H1 (cell line): ENCODE results near the gene IGFALS. TPM values are rescaled to one million over a fixed set of nuclear protein-coding genes. Genes with fewer than 3 reads are reported as not detected.

Experiments used
- CTCF ChIA-PET: fragments of 300-600 bp; sonication (Branson Sonifier 250); formaldehyde crosslinking; loops from one replicate; lab custom pipeline; 2021; ENCODE audit not compliant: partially characterized antibody; lab: Charles Lee
- POLR2A ChIA-PET: fragments of 300-600 bp; sonication (Branson Sonifier 250); formaldehyde crosslinking; loops from one replicate; lab custom pipeline; 2021; ENCODE audit warnings: inconsistent platforms; ENCODE audit not compliant: partially characterized antibody; lab: Charles Lee
- DNase-seq, 2 experiments: peaks; one replicate each; pipeline versions ENCODE4 v3.0.0 to v3.0.0-alpha.2; 2010 to 2022; ENCODE audit warnings: low spot score in 2 of 2, low read depth in 1 of 2, mixed read lengths in 1 of 2
- FAIRE-seq: peaks from 2 replicates; lab custom pipeline; 2011; peaks lifted over from hg19 to GRCh38; lab: Jason Lieb, UNC
- H2AFZ ChIP-seq: 2 replicates; pipeline ENCODE4 v1.8.1; 2012; ENCODE audit warnings: low read length, inconsistent platforms
- H2AK5ac ChIP-seq: 2 replicates; pipeline ENCODE4 v1.6.1; 2013; ENCODE audit warnings: low read depth, low read length
- H2BK120ac ChIP-seq: replicated peaks from 2 replicates; pipeline ENCODE3; 2013; ENCODE audit warnings: low read depth, low read length, inconsistent platforms
- H2BK12ac ChIP-seq: 2 replicates; pipeline ENCODE4 v1.6.1; 2013; ENCODE audit warnings: low read depth, low read length
- H2BK15ac ChIP-seq: 2 replicates; pipeline ENCODE4 v1.6.1; 2013; ENCODE audit warnings: low read length
- H2BK20ac ChIP-seq: 2 replicates; pipeline ENCODE4 v1.6.1; 2013; ENCODE audit warnings: low read length
- H2BK5ac ChIP-seq: 2 replicates; pipeline ENCODE4 v1.6.1; 2013; ENCODE audit warnings: low read depth, low read length
- H3K14ac ChIP-seq: 2 replicates; pipeline ENCODE4 v1.6.1; 2013; ENCODE audit warnings: inconsistent platforms; ENCODE audit not compliant: insufficient read length
- H3K18ac ChIP-seq: 2 replicates; pipeline ENCODE4 v1.6.1; 2013; ENCODE audit warnings: low read length; ENCODE audit errors: extremely low read depth
- H3K23ac ChIP-seq: 2 replicates; pipeline ENCODE4 v1.6.1; 2013; ENCODE audit warnings: inconsistent platforms; ENCODE audit not compliant: insufficient read length
- H3K23me2 ChIP-seq: 2 replicates; pipeline ENCODE4 v1.6.1; 2013; ENCODE audit warnings: low read depth, low read length
- H3K27ac ChIP-seq: 2 replicates; pipeline ENCODE4 v1.6.1; 2011; ENCODE audit warnings: low read depth, low read length, inconsistent platforms
- H3K27me3 ChIP-seq, 4 experiments: replicated peaks in 1 of 4; 1 replicate in 1 of 4; 2 replicates in 3 of 4; pipeline versions ENCODE4 v1.6.1 to v1.8.1; 2011 to 2013; ENCODE audit warnings: low read length in 3 of 4, mild to moderate bottlenecking in 3 of 4, inconsistent platforms in 2 of 4, mixed read lengths in 2 of 4, moderate library complexity in 1 of 4; ENCODE audit not compliant: control insufficient read depth in 3 of 4, insufficient read depth in 3 of 4; ENCODE audit errors: extremely low read depth in 1 of 4
- H3K36me3 ChIP-seq, 4 experiments: 2 replicates each; pipeline versions ENCODE4 v1.6.1 to v1.8.1; 2011 to 2013; ENCODE audit warnings: mild to moderate bottlenecking in 4 of 4, low read length in 3 of 4, moderate library complexity in 2 of 4, control low read depth in 1 of 4, inconsistent platforms in 1 of 4; ENCODE audit not compliant: insufficient read depth in 4 of 4, control insufficient read depth in 2 of 4
- H3K4ac ChIP-seq: replicated peaks from 2 replicates; pipeline ENCODE3; 2013; ENCODE audit warnings: low read length, low read depth, mixed read lengths, inconsistent platforms; ENCODE audit not compliant: insufficient read length
- H3K4me1 ChIP-seq, 4 experiments: replicated peaks in 1 of 4; 1 replicate in 1 of 4; 2 replicates in 3 of 4; pipeline versions ENCODE4 v1.6.1 to v1.8.1; 2011 to 2013; ENCODE audit warnings: low read length in 3 of 4, inconsistent platforms in 2 of 4, mixed read lengths in 1 of 4; ENCODE audit not compliant: insufficient read depth in 4 of 4, control insufficient read depth in 3 of 4
- H3K4me2 ChIP-seq, 2 experiments: 2 replicates each; pipeline versions ENCODE4 v1.6.1 to v1.8.1; 2011 to 2013; ENCODE audit warnings: low read depth in 2 of 2, low read length in 2 of 2, control low read depth in 1 of 2, inconsistent platforms in 1 of 2, mild to moderate bottlenecking in 1 of 2; ENCODE audit not compliant: insufficient read depth in 1 of 2
- H3K4me3 ChIP-seq, 4 experiments: fragments of 200-600, 300-600 bp in 1 of 4; sonication (generic), shearing (Covaris generic), sonication (Bioruptor Twin) in 1 of 4; 2 replicates each; pipeline versions ENCODE4 v1.5.1 to v1.8.1; 2011 to 2016; ENCODE audit warnings: low read length in 4 of 4, low read depth in 3 of 4, control low read depth in 2 of 4, inconsistent platforms in 2 of 4, mild to moderate bottlenecking in 2 of 4, mixed read lengths in 1 of 4, moderate library complexity in 1 of 4; ENCODE audit not compliant: insufficient read depth in 2 of 4; ENCODE audit errors: extremely low read depth in 1 of 4
- H3K56ac ChIP-seq: replicated peaks from 2 replicates; pipeline ENCODE3; 2013; ENCODE audit warnings: low read depth, mild to moderate bottlenecking, mixed read lengths, low read length, inconsistent platforms; ENCODE audit not compliant: insufficient read length
- H3K79me1 ChIP-seq: 2 replicates; pipeline ENCODE4 v1.6.1; 2013; ENCODE audit warnings: low read depth, low read length, control low read depth
- H3K79me2 ChIP-seq, 2 experiments: 2 replicates each; pipeline versions ENCODE4 v1.6.1 to v1.8.1; 2012 to 2013; ENCODE audit warnings: low read length in 2 of 2, mild to moderate bottlenecking in 2 of 2, inconsistent platforms in 1 of 2; ENCODE audit not compliant: insufficient read depth in 2 of 2, control insufficient read depth in 1 of 2
- H3K9ac ChIP-seq, 4 experiments: replicated peaks in 1 of 4; 1 replicate in 1 of 4; 2 replicates in 3 of 4; pipeline versions ENCODE4 v1.6.1 to v1.8.1; 2011 to 2013; ENCODE audit warnings: low read depth in 3 of 4, low read length in 3 of 4, control low read depth in 2 of 4, mild to moderate bottlenecking in 2 of 4, moderate library complexity in 2 of 4, inconsistent platforms in 1 of 4; ENCODE audit errors: extremely low read depth in 1 of 4
- H3K9me3 ChIP-seq, 2 experiments: 2 replicates each; pipeline versions ENCODE4 v1.6.1 to v1.8.1; 2012 to 2013; ENCODE audit warnings: mild to moderate bottlenecking in 2 of 2, moderate library complexity in 2 of 2, control low read depth in 1 of 2, inconsistent platforms in 1 of 2, low read depth in 1 of 2, low read length in 1 of 2, mixed read lengths in 1 of 2; ENCODE audit not compliant: insufficient read depth in 2 of 2
- H4K20me1 ChIP-seq, 2 experiments: replicated peaks in 1 of 2; 2 replicates each; pipeline versions ENCODE3 to v1.8.1; 2011 to 2013; ENCODE audit warnings: inconsistent platforms in 2 of 2, low read length in 2 of 2, mild to moderate bottlenecking in 1 of 2; ENCODE audit not compliant: insufficient read depth in 2 of 2, control insufficient read depth in 1 of 2
- H4K5ac ChIP-seq: 2 replicates; pipeline ENCODE4 v1.6.1; 2013; ENCODE audit warnings: low read length, low read depth, mixed read lengths, inconsistent platforms; ENCODE audit not compliant: insufficient read length
- H4K8ac ChIP-seq: 2 replicates; pipeline ENCODE4 v1.8.0; 2013; ENCODE audit warnings: mild to moderate bottlenecking, moderate library complexity, low read length, inconsistent platforms; ENCODE audit not compliant: insufficient read depth; ENCODE audit errors: extremely low read depth
- H4K91ac ChIP-seq: replicated peaks from 2 replicates; pipeline ENCODE3; 2013; ENCODE audit warnings: low read length, mixed read lengths, inconsistent platforms; ENCODE audit not compliant: insufficient read length
- CEBPB ChIP-seq: IDR thresholded peaks from 2 replicates; pipeline ENCODE4 v1.6.1; 2012; ENCODE audit warnings: low read depth, low read length
- EGR1 ChIP-seq: IDR thresholded peaks from 2 replicates; pipeline ENCODE4 v1.6.1; 2011; ENCODE audit warnings: low read depth, low read length, borderline replicate concordance
- HDAC6 ChIP-seq: IDR thresholded peaks from one replicate; pipeline ENCODE4 v1.7.1; 2012; ENCODE audit warnings: low read depth, mild to moderate bottlenecking, inconsistent platforms, low read length, moderate library complexity
- POLR2AphosphoS5 ChIP-seq: IDR thresholded peaks from 2 replicates; pipeline ENCODE4 v1.6.1; 2011; ENCODE audit warnings: low read depth, low read length
- POU5F1 ChIP-seq: IDR thresholded peaks from 2 replicates; pipeline ENCODE4 v1.6.1; 2011; ENCODE audit warnings: low read depth, mild to moderate bottlenecking, low read length, moderate library complexity
- RAD21 ChIP-seq, 2 experiments: IDR thresholded peaks in 1 of 2; conservative IDR thresholded peaks in 1 of 2; 2 replicates each; pipeline ENCODE4 v1.6.1; 2011; ENCODE audit warnings: low read depth in 2 of 2, low read length in 2 of 2, improper control_type of control experiment in 1 of 2, inconsistent platforms in 1 of 2, mild to moderate bottlenecking in 1 of 2, moderate library complexity in 1 of 2
- RBBP5 ChIP-seq: IDR thresholded peaks from 2 replicates; pipeline ENCODE4 v1.7.1; 2012; ENCODE audit warnings: low read depth, mild to moderate bottlenecking, inconsistent platforms, low read length, moderate library complexity, borderline replicate concordance
- RNF2 ChIP-seq: fragments of 200-900, 300-1000 bp; sonication (generic); IDR thresholded peaks from 2 replicates; pipeline ENCODE4 v1.7.1; 2016; ENCODE audit warnings: borderline replicate concordance, low read depth, mild to moderate bottlenecking, antibody characterized with exemption, low read length; ENCODE audit not compliant: poor library complexity, severe bottlenecking; ENCODE audit errors: missing control alignments
- SIN3A ChIP-seq, 2 experiments: IDR thresholded peaks in 1 of 2; conservative IDR thresholded peaks in 1 of 2; 2 replicates each; pipeline ENCODE4 v1.6.1; 2011 to 2012; ENCODE audit warnings: low read length in 2 of 2, improper control_type of control experiment in 1 of 2, low read depth in 1 of 2, mild to moderate bottlenecking in 1 of 2
- SP1 ChIP-seq: IDR thresholded peaks from 2 replicates; pipeline ENCODE4 v1.6.1; 2011; ENCODE audit warnings: low read depth, low read length
- SP2 ChIP-seq: IDR thresholded peaks from 2 replicates; pipeline ENCODE4 v1.6.1; 2012; ENCODE audit warnings: mild to moderate bottlenecking, low read length, inconsistent platforms
- SUZ12 ChIP-seq: fragments of 200-600 bp; sonication (generic); IDR thresholded peaks from 2 replicates; pipeline ENCODE4 v1.6.1; 2012; ENCODE audit warnings: mild to moderate bottlenecking, inconsistent platforms, low read length, moderate library complexity, mixed read lengths
- WGBS, 2 experiments: shearing (Covaris generic) in 1 of 2; methylation state at CpG; one replicate each; pipeline versions ENCODE4 v1.1.6 to v1.1.7; 2013 to 2015; ENCODE audit warnings: low lambda C conversion rate in 2 of 2, mixed read lengths in 2 of 2, inconsistent platforms in 1 of 2, low coverage in 1 of 2, missing lambda C conversion rate in 1 of 2; ENCODE audit not compliant: insufficient replicate concordance in 2 of 2, insufficient coverage in 1 of 2, insufficient read length in 1 of 2; ENCODE audit errors: extremely low coverage in 1 of 2, missing lambda C conversion rate in 1 of 2; 5-methylcytosine and 5-hydroxymethylcytosine counted together
- polyA plus RNA-seq, 7 experiments: library from polyadenylated mRNA; depleted of rRNA in 3 of 7; stranded (reverse) in 5 of 7; unstranded in 2 of 7; fragments of >200 nt in 5 of 7; fragments of 200-250 nt in 2 of 7; gene quantifications; 1 replicate in 5 of 7; 2 replicates in 1 of 7; 4 replicates in 1 of 7; pipeline versions ENCODE4 v1.2.1 to v1.2.3, GENCODE V29; 2011 to 2013; ENCODE audit warnings: missing spikeins in 2 of 7, mixed read lengths in 2 of 7
- total RNA-seq: library from RNA; stranded (reverse); fragmentation: NEBNext Ultra II Directional; extraction: Animal tissue kit (Norgen Biotek cat#: 25700); gene quantifications from 2 replicates; pipeline ENCODE4 v1.2.1, GENCODE V29; 2021
- TF ChIP-seq, protein P1 (sequence below): IDR thresholded peaks from 2 replicates; pipeline ENCODE4 v1.6.1; 2012; ENCODE audit warnings: inconsistent platforms

The IGFALS gene
- total and polyA plus RNA-seq, 2 of the 8 experiments (the other 6 are each of a cell fraction or from before 2014, with no cell fraction given), result not detected

DNA sequence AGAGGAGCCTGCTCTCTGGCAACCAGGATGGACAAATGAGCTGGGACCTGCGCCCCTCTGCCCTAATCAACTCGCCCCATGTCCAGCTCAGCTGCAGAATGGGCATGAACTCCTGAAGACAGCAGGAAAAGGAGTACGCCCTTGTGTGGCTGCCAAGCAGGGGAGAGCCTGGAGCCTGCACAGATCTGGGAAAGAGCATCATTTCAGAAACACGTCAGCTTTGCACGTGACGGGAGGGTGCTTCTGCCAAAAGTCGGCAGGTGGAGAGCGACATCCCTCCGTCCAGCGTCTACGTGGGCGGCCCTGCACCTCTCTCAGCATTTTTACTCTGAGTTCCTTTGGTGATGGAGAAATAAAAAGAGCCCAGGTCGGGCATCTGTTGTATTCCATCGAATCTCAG is 40.7 kb downstream of the IGFALS start:
- Histone ChIP-seq H3K36me3 (peaks cover 0 to 17% (median 2%) of the 10 kb centered on the region in 4 experiments; a peak in 4 of 8 replicates), H4K5ac (no peak overlapping the region), H2BK5ac (no peak overlapping the region), H2BK20ac (no peak overlapping the region), H3K4me3 (no peak overlapping the region), H4K8ac (no peak overlapping the region), H2BK12ac (no peak overlapping the region), H2BK15ac (no peak overlapping the region), H2AFZ (no peak overlapping the region), H3K4me2 (no peak overlapping the region), H3K56ac (no peak overlapping the region), H3K79me1 (no peaks in the 10 kb centered on the region), H2AK5ac (no peak overlapping the region), H3K14ac (no peak overlapping the region), H4K20me1 (peaks cover 0 to 2% of the 10 kb centered on the region in 2 experiments), H3K23ac (no peak overlapping the region), H3K27me3 (no peaks in the 10 kb centered on the region), H3K9me3 (no peaks in the 10 kb centered on the region), H3K4me1 (no peaks in the 10 kb centered on the region), H3K18ac (no peak overlapping the region), H3K4ac (no peak overlapping the region), H3K79me2 (no peaks in the 10 kb centered on the region), H3K9ac (no peak overlapping the region), H3K27ac (no peak overlapping the region), H2BK120ac (no peak overlapping the region), H3K23me2 (no peaks in the 10 kb centered on the region), H4K91ac (no peak overlapping the region)
- CTCF ChIA-PET, result no interaction called here
- DNase-seq (no peak), FAIRE-seq (no peak)
- 94% methylated on average over 14 of the region's 14 CpGs; no CpG with 5 or more reads in 1 of the 2 experiments for WGBS, 2 experiments
- POLR2A ChIA-PET, result interaction anchor here (0.9 kb wide), 1 partner anchor 11 kb away, joined by 3 read pairs; no protein-coding TSS in a partner anchor
- TF ChIP-seq SUZ12 (no peak), RAD21 (IDR thresholded peaks at IDR 0.05 in 1 of 2, conservative IDR thresholded peaks at IDR 0.05 in 1 of 2; ENCODE audit: low read depth in 2 of 2, low read length in 2 of 2) (no peak), EGR1 (no peak), SP1 (no peak), SP2 (no peak), RNF2 (no peak), SIN3A (conservative IDR thresholded peaks at IDR 0.05 in 1 of 2, IDR thresholded peaks at IDR 0.05 in 1 of 2; ENCODE audit: low read depth in 1 of 2, low read length in 2 of 2) (no peak), POLR2AphosphoS5 (no peak), RBBP5 (no peak), HDAC6 (no peak), POU5F1 (no peak), CEBPB (no peak)
- TF ChIP-seq, protein P1, sequence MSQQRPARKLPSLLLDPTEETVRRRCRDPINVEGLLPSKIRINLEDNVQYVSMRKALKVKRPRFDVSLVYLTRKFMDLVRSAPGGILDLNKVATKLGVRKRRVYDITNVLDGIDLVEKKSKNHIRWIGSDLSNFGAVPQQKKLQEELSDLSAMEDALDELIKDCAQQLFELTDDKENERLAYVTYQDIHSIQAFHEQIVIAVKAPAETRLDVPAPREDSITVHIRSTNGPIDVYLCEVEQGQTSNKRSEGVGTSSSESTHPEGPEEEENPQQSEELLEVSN, result no peak
